Adipocyte (in vitro differentiated cells): ENCODE measurements around the gene OR5H1.
"Not testable (repeated sequence)": the region's sequence is repeated elsewhere in the genome, so short reads cannot be mapped to it uniquely, and the experiment has no call there.

Experiments used
- DNase-seq: peaks from one replicate; pipeline ENCODE4 v3.0.0-alpha.2; 2015; ENCODE audit warnings: low read depth
- H3K27me3 ChIP-seq: replicated peaks from 2 replicates; pipeline ENCODE4 v1.7.0; 2013; ENCODE audit warnings: mild to moderate bottlenecking, low read length, moderate library complexity; ENCODE audit not compliant: control insufficient read depth, insufficient read depth
- H3K36me3 ChIP-seq: 2 replicates; pipeline ENCODE4 v1.7.0; 2013; ENCODE audit warnings: low read length, mild to moderate bottlenecking, moderate library complexity; ENCODE audit not compliant: control insufficient read depth, insufficient read depth, severe bottlenecking
- H3K4me1 ChIP-seq: 2 replicates; pipeline ENCODE4 v1.7.0; 2013; ENCODE audit warnings: mild to moderate bottlenecking, low read length, moderate library complexity; ENCODE audit not compliant: control insufficient read depth, insufficient read depth
- H3K4me3 ChIP-seq: 2 replicates; pipeline ENCODE4 v1.7.0; 2013; ENCODE audit warnings: mild to moderate bottlenecking, low read length, moderate library complexity
- H3K9ac ChIP-seq: 2 replicates; pipeline ENCODE4 v1.7.0; 2013; ENCODE audit warnings: mild to moderate bottlenecking, low read length, moderate library complexity
- H3K9me3 ChIP-seq: 2 replicates; pipeline ENCODE4 v1.7.0; 2013; ENCODE audit warnings: mild to moderate bottlenecking, low read length, moderate library complexity; ENCODE audit not compliant: control insufficient read depth

The OR5H1 gene

DNA sequence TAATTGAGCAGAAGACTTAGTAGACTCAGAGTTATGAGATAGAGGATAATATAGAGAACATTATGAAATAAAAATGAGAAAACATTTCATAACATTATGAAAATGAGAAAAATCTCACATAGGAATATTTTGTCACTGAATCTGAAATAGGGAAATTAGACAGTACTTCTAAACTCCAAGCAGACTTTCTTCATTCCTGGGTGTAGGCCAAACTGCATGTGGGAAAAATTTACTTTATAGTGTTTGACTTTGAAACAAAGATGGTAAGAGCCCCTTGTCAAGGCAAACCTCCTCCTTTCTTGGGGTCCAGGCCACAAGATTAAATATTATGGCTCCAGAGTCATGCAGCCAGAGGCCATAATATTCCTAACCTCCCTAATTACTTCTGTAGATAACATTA is 10.0 kb downstream of the OR5H1 start:
- no peaks in the 10 kb centered on the region for H3K9me3 ChIP-seq
- DNase-seq = no peak

DNA sequence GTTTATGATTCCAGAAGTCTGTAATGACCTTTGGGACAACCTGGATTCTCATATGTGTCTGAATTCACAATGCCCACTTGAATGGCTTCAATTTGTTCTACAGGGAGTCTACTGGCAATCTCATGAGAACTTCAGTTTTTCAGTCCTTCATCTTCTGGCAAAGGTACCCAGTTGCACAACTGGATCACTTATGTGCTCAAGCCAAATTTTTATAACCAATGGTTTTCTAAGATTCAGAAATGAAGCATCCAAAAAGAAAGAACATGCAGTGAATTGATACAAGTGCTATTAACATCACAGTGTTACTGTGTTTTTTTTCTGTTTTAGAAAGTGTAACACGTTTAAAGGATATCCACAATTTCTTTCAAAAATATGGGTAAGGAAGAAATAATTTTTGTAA is 16.7 kb downstream of the OR5H1 start, which contains the start of gene OR5H14:
OR5H14 (plus strand) TSS at position 301 of the 400 bp plus-strand sequence. CDS start 1,907 bp downstream, outside the sequence.
- Histone ChIP-seq H3K9me3 (no peaks in the 10 kb centered on the region), H3K27me3 (no peaks in the 10 kb centered on the region), H3K4me3 (no peak within 1 kb of the TSS), H3K9ac (no peak within 1 kb of the TSS), H3K4me1 (no peaks in the 10 kb centered on the region), H3K36me3 (no peaks in the 10 kb centered on the region)
- no peak for DNase-seq

More for the DNA sequence above, 10.0 kb downstream of the OR5H1 start:
- no peaks in the 10 kb centered on the region for H3K4me1 ChIP-seq
- no peak overlapping the region for H3K4me3 ChIP-seq
- H3K9ac ChIP-seq = no peak overlapping the region
- no peaks in the 10 kb centered on the region for H3K27me3 ChIP-seq
- no peaks in the 10 kb centered on the region for H3K36me3 ChIP-seq

DNA sequence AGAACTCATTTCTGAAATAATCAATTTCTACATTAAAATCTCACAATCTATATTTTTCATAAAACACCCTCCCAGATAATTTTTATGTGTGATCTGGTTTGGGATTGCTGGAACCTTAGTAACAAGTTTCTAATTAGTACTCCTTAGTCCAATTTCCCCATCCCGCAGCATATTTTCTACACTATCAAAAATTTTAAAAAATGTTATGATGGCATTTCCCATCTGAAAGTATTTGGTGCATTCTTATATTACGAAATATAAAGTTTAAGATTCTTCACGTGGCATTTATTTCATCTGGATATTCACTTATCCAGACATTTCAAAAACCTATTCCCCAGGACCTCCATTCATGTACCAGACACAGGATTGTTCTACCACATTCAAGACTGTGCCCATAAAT is 18.2 kb downstream of the OR5H1 start:
- Histone ChIP-seq H3K27me3 (no peaks in the 10 kb centered on the region), H3K4me1 (no peaks in the 10 kb centered on the region), H3K4me3 (no peak overlapping the region), H3K9ac (no peak overlapping the region), H3K9me3 (no peaks in the 10 kb centered on the region), H3K36me3 (no peaks in the 10 kb centered on the region)
- DNase-seq = no peak

DNA sequence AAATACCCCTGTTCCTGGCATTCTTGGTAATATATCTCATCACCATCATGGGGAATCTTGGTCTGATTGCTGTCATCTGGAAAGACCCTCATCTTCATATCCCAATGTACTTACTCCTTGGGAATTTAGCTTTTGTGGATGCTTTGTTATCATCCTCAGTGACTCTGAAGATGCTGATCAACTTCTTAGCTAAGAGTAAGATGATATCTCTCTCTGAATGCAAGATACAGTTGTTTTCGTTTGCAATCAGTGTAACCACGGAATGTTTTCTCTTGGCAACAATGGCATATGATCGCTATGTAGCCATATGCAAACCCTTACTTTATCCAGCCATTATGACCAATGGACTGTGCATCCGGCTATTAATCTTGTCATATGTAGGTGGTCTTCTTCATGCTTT is 18.9 kb downstream of the OR5H1 start:
- not testable (repeated sequence) for H3K9ac ChIP-seq, H3K27me3 ChIP-seq, H3K4me3 ChIP-seq, H3K36me3 ChIP-seq, H3K4me1 ChIP-seq, DNase-seq, H3K9me3 ChIP-seq

DNA sequence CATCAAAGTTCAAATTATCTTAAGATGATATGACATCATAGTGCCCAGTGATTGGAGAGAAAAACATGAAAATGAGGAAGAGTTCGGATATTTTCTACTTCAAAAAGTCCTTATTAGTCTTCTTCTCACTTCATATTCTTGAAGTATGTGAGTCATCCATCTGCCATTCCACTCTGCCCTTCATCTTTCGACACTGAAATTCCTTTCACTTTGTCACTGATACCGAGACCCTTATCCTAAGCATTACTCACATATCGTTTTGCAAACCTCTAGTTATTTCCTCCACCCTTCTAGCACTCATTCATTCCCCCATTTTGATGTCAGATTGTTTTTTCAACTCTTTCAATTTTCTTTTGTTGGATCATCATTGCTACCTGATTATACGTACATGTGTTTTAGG is 20.7 kb downstream of the OR5H1 start:
- H3K4me1 ChIP-seq = no peaks in the 10 kb centered on the region
- no peak overlapping the region for H3K4me3 ChIP-seq
- H3K27me3 ChIP-seq = no peaks in the 10 kb centered on the region
- H3K36me3 ChIP-seq = no peaks in the 10 kb centered on the region
- no peaks in the 10 kb centered on the region for H3K9me3 ChIP-seq
- no peak for DNase-seq
- no peak overlapping the region for H3K9ac ChIP-seq

DNA sequence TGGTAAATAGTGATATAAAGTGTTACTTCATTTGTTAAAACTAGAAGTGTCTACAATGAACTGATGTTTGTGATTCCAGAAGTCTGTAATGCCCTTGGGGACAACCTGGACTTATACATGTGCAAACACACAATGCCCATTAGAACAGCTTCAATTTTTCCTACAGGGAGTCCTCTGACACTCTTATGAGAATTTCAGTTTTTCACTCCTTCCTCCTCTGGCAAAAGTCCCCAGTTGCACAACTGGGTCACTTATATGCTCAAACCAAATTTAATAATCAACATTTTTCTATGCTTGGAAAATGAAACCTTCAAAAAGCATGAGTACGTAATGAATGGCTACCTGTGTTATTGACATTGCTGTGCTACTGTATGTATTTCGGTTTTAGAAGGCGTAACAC is 35.9 kb downstream of the OR5H1 start, which contains the start of gene OR5H15:
OR5H15 (plus strand) TSS at position 301 of the 400 bp plus-strand sequence. CDS start 2,004 bp downstream, outside the sequence.
- Histone ChIP-seq H3K36me3 (no peaks in the 10 kb centered on the region), H3K4me1 (no peaks in the 10 kb centered on the region), H3K4me3 (no peak within 1 kb of the TSS), H3K9me3 (no peaks in the 10 kb centered on the region), H3K9ac (no peak within 1 kb of the TSS), H3K27me3 (no peaks in the 10 kb centered on the region)
- DNase-seq = no peak

DNA sequence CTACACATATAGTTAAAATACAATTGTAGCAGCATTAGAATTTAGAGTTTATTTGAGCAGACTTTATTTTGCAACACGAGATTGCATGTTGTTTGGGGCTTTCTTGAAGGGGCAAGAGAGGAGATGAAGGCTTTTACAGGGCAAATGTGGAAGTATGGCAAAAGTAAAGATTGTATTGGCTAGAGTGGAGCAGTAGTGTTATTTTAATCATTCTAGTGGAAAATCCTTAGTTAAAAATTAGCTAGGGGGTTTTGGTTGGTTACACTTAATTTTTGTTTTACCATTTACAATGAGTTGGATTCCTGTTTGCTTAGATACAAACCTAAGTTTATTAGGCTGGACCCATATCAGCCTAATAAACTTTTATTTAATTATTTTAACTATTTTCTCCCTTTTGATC is 40.5 kb downstream of the OR5H1 start:
- H3K4me3 ChIP-seq = no peak overlapping the region
- no peak for DNase-seq
- H3K4me1 ChIP-seq = no peaks in the 10 kb centered on the region
- no peaks in the 10 kb centered on the region for H3K36me3 ChIP-seq
- H3K9ac ChIP-seq = no peak overlapping the region
- H3K9me3 ChIP-seq = no peaks in the 10 kb centered on the region
- H3K27me3 ChIP-seq = no peaks in the 10 kb centered on the region

DNA sequence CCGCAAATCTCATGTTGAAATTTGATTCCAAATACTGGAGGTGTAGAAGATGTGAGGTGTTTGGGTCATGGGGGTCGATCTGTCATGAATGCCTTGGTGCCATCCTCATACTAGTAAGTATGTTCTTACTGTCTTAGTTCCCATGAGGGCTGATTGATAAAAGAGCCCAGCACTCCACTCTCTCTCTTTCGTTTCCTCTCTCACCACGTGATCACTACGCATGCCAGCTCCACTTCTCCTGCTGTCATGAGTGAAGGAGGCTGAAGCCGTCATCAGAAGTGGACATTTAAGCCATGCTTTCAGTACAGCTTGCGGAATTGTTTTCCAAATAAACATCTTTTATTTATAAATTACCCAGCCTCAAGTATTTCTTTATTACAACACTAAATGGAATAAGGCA is 42.1 kb downstream of the OR5H1 start:
- Histone ChIP-seq H3K9me3 (no peaks in the 10 kb centered on the region), H3K36me3 (no peaks in the 10 kb centered on the region), H3K4me1 (no peaks in the 10 kb centered on the region), H3K4me3 (no peak overlapping the region), H3K9ac (no peak overlapping the region), H3K27me3 (no peaks in the 10 kb centered on the region)
- DNase-seq = no peak

DNA sequence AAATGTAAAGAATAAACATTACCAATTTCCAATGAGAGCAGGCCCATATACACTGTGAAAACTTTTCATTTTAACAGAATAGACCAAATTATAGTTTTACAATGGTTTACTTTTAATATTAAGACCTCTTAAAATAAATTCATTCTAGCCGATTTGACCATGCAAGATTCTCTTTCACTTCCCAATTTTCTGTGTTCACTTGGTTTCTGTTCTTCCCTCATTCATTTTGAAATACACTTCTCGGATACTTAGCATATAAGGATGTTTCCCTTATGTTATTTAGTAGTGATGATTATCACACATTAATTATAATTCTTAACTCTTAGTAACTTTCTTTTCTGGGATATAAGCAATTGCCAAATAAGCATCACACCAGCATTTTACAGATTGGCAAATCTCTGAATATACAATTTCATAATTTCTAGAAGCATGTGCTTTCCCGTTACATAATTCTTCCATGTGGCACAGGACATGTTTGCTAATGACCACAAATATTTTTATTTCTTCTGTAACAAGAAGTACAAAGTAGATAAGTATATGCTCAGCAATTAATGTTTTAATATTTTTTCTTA is 49.9 kb downstream of the OR5H1 start:
- DNase-seq = no peak
- no peak overlapping the region for H3K4me3 ChIP-seq
- H3K4me1 ChIP-seq = no peaks in the 10 kb centered on the region
- no peaks in the 10 kb centered on the region for H3K27me3 ChIP-seq
- H3K9ac ChIP-seq = no peak overlapping the region
- no peaks in the 10 kb centered on the region for H3K9me3 ChIP-seq
- no peaks in the 10 kb centered on the region for H3K36me3 ChIP-seq

DNA sequence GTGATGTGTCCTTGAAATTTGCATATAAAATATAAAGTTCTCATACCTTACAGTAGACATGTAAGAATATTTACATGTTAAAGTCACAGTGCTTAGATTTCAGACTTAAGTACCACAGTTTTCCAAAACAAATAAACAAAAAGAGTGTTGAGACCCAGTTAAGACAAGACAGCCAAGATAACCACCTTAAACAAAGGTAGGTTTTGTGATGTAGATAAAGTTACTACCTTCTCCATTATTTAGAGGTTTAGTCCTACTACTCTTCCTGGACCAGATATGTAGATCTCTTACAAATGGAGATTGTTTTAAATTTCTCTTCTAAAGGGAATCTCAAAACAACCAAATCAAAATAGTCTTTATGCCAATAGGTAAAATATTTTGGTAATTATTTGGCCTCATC is 51.7 kb downstream of the OR5H1 start:
- H3K9me3 ChIP-seq = no peaks in the 10 kb centered on the region
- DNase-seq = no peak
- H3K36me3 ChIP-seq = no peaks in the 10 kb centered on the region
- H3K4me3 ChIP-seq = no peak overlapping the region
- H3K4me1 ChIP-seq = no peaks in the 10 kb centered on the region
- H3K9ac ChIP-seq = no peak overlapping the region
- no peaks in the 10 kb centered on the region for H3K27me3 ChIP-seq

DNA sequence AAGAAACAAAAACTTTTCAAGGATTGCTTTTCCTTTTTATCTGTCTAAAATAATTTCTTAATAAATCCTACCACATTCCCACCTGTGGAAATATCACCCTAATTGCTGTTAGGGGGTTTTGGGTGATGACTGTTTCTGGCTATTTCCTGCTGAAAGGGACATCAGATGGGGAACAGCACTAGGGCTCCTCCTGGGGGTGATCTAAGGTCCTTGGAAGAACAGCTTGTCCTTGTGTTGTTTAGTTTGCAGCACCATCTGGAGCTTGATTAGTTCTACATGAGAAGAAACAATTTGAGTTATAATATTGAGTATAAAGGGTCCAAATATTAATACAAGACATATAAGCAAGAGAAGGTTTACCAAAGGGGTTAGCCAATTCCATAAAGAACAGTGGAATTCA is 54.7 kb downstream of the OR5H1 start:
- no peak for DNase-seq
- Histone ChIP-seq H3K36me3 (no peaks in the 10 kb centered on the region), H3K27me3 (no peaks in the 10 kb centered on the region), H3K9ac (no peak overlapping the region), H3K4me3 (no peak overlapping the region), H3K4me1 (no peaks in the 10 kb centered on the region), H3K9me3 (no peaks in the 10 kb centered on the region)
